HG03442 (cell line): ENCODE data around the gene ITPRID1.

ENCODE experiments used
- ATAC-seq: cut with Tn5 transposase; IDR thresholded peaks from one replicate; pipeline ENCODE4 v1.9.1; 2021; ENCODE audit warnings: mild to moderate bottlenecking, moderate library complexity; ENCODE audit not compliant: unreplicated experiment

The ITPRID1 gene

DNA sequence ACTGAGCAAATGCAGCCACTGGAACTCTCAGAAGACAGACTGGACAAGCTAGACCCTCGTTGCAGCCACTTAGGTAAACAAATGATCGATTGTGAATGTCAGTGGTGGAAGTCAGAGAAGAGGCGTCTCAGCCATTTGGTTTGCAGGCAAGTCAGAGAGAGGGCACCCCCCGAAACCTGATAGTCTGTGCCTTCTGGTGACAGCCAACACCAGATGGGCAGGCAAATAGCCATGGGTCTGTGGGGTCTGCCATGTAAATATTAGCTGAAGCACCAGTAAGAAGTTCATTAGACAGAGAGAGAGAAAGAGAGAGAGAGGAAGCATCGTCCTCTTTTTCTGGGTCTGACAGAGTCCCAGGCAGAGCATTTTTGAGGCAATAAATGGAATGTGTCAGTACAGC, 178.6 kb downstream of the ITPRID1 start:
- ATAC-seq = no peak

DNA sequence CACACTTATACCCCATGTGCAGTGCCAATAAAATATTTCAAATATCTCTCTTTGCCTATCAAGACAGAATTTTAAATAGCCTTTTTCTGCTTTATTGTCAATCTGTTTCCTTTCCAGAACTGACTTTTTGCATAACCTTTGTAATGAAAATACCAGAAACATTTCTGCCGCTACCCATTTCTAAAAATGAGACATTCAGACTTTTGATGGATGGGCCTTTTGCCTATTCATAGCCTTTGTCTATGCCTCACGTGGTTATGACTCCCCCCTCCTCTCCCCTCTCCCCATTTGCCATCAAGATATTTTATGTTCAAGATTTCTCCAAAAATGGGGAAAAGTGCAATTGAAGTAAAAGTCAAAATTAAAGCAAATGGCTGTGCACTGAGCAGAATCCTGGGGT, 179.0 kb downstream of the ITPRID1 start:
- no peak for ATAC-seq

DNA sequence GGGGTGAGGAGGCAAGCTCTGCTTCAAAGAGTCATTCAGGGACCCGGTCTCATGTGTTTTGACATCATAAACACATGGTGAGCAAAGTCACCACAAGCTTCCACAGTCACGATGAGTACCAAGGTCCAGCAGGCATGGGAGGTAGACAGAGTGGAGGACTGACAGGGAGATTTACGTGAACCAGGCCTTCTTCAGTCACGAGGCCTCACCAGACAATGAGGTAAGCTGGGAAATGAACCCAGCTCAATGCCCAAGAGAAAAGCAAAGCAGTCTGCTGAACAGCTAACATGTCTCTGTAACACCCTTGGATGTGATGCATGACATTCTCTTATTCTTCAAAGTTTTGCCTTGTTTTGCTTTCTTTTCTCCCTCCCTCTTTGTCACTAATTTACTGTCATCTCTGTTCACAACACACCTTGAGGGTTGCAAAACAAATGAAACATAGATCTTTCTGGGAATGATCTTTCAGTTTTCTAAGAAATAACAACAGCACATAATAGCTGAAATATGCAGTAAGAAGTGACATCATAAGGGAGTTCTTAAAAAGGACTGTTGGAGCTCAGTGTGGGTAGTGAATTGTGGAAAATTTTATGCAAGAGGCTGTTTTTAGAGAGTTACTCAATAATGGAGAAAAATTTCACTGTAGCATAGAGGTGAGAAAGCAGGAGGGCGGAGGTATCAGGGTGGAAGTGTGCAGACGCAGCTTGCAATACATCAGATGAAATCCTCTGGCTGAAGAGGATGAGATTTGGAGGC, 182.1 kb downstream of the ITPRID1 start:
- ATAC-seq = peak; percentile 44

DNA sequence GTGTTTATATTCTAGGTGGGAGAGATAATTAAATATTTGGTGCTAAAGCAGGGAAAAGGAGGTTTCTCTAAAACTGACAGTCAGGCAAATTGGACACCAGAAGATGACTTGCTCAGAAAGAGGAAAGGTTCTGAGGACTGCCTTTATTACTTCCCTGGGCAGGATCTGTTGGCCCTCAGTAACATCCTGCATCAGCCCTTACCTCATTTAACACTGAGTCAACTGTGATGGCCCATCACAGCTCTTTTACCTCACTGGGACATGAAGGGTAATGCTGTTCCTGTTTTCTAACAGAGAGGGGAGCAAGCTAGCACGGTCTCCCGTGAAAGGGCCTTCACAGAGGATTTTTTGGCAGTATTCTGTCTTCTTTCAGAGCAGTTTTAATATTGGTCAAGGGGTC, 185.2 kb downstream of the ITPRID1 start:
- no peak for ATAC-seq

DNA sequence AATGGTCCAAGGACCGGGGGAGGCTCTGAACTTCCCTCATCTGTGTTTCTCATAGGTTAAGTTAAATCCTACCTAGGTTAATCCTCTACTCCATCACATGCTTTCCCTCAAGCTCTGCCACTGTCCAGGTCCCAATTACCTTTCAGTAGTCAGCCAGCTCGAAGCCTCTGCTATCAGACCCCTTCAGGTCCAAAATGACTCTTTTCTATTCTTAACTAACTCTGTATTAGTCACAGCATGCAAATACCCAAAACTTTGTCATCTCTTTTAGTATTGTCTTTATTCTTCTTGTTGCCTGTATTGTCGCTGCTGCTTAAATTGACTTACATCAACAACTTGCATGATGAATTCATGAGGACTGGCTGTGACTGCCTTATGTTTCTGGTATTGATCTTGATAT, 188.5 kb downstream of the ITPRID1 start:
- peak; percentile 58 for ATAC-seq

DNA sequence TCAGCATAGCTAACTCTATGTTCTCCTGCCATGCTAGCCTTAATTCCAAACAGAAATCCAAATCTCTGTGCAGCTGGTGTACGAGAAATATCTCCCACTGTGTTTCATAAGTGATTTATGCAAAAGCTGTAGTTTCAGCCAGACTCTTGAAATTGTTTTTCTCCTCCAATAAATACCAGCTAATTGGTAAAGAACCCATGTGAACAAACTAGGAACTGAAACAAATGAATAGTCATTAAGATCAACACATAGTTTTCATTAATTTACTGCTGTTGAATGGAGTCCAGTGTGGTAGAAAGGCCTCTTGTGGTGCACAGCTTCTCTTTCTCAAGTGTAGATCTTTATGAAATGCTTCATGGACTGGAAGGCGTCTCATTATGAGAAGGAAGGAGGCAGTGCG, 191.5 kb downstream of the ITPRID1 start:
- peak; percentile 45 for ATAC-seq

DNA sequence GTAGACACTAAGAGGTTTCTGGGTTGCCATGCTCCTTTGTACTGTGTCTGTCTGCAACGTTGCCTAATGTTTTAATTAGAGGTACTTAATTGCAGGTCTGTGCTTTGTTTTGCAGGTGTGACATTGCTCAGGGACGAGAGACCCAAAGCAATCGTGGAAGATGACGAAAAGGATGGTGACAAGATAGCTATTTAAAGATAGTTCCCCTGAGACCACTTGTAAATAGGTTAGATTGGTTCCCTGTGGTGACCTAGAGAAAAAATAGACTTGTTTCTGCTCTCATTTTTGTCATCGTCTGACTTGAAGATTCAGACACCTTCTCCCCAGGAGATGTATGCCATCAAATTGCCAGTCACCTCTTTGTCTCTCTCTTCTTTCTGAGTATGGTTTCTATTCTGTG, 193.2 kb downstream of the ITPRID1 start:
- no peak for ATAC-seq
